NCI-H2107 treated with DMSO at 0.1 percent for 48 hours (cell line): ENCODE results near the gene SNX19.
"Not testable (repeated sequence)": the region's sequence is repeated elsewhere in the genome, so short reads cannot be mapped to it uniquely, and the experiment has no call there.

Experiments
- DNase-seq: peaks from one replicate; lab custom pipeline; 2025; ENCODE audit not compliant: unreplicated experiment; lab: John Stamatoyannopoulos, UW

Gene SNX19

DNA sequence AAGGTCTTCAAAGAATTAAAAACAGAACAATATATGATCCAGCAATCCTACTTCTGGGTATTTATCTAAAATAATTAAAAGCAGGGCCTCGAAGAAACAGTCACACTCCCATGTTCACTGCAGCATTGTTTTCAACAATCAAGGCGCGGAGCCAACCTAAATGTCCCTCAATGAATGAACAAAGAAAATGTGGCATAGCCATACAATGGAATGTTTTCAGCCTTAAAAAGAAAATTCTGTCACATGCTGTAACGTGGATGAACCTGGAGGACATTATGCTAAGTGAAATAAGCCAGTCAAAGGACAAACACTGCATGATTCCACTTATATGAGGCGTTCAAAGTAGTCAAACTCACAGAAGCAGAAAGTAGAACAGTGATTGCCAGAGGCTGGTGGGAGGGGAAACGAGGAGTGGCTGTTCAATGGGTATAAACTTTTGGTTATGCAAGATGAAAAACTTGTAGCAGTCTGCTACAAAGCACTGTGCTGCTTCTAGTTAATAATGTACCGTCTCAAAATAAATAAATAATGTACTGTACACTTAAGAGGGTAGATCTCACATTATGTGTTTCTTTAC is 41.2 kb downstream of the SNX19 start:
- no peak for DNase-seq

DNA sequence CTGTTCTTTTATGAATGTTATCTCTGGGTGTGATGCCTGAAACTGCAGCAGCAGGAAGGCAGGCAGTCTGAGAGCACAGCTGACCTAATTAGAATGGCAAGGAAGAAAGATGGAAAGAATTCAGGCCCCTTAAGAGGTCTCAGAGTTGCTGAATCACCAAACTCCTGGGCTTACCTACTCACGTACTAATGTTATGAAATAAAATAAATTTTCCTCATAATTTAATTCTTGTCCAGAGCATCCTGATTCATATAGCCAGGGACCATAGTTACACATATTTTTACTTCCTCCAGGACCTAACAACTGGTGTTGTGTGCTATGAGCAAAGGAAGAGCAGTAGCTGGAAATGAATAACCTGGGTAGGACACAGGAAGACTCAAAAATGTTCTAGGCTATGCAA is 41.9 kb downstream of the SNX19 start:
- DNase-seq: no peak

DNA sequence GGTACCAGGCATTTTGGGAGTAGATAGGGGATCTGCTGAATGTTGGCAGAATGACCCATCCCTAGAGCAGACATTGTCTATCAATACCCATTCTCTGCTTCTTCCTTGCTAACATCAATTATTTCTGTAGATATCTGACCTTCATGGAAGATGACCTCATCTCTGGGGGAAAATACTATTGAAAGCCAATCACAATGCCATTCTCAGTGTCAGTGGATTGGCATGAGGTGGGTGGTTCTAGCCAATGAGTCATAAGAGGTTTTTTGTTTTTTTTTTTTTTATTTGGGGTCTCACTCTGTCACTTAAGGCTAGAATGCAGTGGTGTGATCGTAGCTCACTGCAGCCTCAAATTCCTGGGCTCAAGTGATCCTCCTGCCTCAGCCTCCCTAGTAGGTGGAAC is 42.5 kb downstream of the SNX19 start:
- DNase-seq: no peak

DNA sequence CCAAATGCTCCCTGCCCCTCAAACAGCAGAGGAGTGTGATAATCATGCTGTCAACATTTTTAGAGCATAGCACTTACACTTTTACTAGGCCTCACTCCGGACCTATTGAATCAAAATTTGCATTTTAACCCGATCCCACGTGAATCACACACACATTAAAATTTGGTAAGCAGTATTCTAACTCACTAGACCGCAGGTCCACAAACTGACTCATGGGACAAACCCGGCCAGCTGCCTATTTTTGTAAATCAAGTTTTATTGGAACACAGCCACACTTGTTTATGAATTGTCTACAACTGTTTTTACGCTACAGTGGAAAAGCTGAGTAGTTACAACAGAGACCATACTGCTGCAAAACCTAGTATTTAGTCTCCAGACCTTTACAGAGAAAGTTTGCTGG is 43.3 kb downstream of the SNX19 start:
- no peak for DNase-seq

DNA sequence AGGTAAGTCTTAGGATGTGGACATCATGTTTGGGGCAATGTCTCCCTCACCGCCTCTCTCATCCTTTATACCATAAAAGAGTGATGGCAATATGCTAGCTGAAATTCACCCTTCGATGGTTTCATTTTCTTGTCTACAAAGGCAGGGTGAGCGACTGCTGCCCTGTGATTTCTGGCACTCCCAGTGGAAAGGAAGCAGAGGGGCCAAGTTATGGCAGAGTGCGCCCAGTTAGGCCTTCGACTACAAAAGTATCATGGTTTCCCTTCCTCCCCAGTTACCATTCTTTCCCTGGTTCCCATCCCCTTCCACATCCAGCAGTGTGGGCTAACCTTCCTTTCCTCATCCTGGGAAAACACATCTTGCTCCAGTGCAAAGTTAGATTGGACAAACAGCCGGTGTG is 43.8 kb downstream of the SNX19 start:
- DNase-seq: no peak

DNA sequence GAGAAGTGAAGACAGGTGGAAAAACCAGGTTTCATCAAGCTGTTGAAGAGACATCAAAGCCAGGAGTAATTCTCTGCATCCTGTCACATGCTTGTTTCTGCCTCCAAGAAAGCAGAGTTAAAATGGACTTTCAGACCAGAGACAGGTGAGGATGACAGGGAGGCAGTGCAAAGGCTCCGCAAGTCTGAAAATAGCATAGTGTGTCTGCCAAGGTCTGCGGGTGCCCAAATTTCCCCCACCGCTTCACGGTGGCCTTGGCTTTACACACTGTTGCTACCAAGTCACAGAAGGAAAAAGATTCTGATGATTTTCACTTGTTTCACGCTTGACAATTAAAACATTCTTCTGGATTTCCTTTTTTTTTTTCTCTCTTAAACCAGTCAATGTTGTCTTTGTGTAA is 44.2 kb downstream of the SNX19 start:
- no peak for DNase-seq

DNA sequence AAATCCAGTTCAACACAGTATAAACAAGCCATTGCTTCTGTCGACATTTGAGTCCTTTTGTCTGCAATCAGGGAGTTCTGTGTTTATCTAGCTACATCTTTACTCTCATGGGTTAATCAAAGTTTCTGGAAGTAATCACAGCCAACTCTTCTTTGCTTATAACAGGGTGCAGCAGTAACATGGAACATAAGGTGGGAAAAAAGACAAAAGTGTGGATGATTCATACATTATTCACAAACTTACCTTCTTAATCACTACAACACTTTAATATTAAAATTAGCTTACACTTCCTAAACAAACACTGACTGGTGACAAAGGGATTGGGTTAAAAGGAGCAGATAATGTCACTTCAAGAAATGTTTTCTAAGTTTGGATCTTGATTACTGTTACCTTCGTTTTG is 44.7 kb downstream of the SNX19 start:
- DNase-seq: no peak

DNA sequence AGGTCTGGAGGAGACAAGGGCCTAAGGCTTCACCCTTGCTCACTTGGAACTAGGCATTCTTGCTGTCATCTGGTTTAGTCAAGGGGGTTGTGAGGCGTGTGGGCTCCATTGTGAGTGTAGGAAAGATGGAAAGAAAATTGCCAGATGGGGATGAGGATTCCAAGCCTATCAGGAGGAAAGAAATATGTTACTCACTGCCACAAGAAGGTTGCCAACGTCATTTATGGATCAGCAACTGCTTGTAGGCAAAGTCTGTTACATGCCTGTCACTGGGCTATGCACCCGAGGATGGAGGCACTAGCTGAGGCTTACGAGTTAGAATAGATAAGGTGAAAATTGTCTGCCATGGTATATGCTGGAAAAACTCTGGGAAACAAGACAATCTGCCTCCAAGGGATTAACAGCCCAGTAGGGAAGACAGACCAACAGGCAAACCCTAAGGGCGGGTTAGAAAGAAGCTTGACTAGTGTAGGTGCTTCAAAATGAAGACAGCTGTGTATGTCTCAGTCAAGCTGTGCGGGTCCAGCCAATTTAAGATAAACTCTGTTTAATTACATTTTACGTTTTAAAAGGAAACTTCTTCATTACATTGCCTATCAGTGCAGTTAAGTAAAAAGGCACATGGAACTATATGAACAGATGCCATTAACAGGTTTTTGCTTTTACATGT is 47.4 kb downstream of the SNX19 start:
- no peak for DNase-seq

DNA sequence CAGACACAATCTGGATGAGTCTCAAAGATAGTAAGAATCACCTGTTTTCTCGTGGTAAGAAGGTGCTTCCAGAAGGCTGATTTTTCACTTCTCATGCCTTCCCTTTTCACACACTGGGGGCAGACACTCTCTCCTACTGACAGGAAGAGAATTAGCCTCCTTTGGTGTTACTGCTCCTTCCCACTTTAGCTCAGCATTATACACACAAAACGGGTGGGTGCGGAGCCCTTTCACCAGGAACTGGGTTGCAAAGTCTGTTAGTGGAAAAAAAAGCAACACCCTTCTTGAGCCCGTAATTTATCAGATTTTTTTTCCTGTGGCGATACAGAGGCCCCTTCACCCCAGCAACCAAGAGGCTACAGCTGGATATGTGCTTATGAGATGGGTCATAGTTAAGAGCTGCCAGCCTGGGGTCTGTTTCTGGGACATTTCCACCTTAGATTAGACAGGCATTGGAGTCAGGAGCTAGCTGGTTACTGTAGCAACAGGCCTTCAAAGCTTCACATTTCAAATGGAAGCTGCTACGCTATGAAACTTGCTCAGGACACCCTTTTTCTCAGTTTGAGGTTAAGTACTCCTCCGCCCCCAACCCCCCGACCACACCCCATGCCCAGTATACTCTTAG is 48.1 kb downstream of the SNX19 start:
- DNase-seq: no peak

DNA sequence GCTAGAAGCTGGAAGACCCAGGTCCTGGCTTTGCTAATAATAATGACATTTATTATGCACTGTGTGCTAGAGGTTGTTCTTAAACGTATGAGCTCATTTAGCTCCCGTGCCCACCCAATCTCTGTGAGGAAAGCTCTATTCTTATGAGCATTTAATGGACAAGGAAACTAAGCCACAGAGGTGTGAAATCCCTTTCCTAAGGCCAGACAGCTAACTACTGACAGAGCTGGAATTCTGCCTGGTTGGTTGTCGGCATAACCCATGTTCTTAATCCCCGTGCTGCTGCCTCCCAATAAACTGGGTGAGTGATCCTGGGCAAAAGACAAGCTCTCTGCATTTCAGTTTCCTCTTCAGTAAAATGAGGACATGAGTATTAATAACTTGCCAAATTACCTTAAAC is 49.4 kb downstream of the SNX19 start:
- DNase-seq: no peak

DNA sequence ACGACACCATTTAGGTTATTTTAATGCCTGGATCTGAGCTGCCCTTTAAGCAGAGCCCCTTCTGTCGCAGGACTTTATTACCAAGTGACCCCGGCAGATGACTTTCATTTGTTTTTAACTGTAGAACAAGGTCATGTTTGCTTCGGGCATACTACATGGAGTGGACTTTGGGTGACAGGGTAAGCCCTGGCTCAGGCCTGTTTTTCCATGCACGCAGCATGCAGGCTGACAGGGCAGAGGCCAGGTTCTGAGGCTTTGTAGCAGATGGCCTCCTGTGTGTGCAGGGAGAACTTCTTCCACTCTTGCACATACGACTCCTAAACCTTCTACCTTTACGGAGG is 50.5 kb downstream of the SNX19 start:
- no peak for DNase-seq

DNA sequence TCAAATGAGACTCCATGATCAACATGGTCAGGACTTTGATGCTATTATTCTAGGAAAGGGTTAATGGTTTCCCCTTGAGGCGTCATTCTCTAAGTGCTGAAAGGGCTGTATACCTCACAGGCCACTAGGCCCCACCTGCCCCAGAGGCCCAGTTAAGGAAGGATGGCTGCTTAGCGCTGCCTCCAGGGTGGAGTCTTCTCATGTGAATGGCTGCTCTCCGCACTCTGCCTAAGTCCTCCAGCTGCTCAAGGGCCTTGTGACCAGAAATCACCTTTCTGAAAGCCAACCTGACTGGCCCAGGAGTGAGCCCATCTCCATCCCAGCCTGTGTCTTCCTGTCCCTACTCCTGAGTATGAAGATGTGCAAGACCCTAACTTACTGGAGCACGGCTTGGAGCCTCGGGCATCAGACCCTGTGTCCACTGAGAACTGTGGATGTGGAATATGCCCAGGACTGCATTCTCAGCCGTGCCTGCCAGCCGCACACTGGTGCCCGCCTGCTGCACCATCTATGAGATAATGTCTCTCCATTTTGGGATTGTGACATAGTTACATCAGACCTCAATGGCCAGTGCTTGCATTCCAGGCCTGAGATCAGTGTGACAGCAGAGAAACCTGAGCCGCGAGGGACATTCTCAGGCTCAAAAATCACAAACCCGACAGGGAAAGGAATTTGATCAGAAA is 51.0 kb downstream of the SNX19 start:
- DNase-seq: no peak

DNA sequence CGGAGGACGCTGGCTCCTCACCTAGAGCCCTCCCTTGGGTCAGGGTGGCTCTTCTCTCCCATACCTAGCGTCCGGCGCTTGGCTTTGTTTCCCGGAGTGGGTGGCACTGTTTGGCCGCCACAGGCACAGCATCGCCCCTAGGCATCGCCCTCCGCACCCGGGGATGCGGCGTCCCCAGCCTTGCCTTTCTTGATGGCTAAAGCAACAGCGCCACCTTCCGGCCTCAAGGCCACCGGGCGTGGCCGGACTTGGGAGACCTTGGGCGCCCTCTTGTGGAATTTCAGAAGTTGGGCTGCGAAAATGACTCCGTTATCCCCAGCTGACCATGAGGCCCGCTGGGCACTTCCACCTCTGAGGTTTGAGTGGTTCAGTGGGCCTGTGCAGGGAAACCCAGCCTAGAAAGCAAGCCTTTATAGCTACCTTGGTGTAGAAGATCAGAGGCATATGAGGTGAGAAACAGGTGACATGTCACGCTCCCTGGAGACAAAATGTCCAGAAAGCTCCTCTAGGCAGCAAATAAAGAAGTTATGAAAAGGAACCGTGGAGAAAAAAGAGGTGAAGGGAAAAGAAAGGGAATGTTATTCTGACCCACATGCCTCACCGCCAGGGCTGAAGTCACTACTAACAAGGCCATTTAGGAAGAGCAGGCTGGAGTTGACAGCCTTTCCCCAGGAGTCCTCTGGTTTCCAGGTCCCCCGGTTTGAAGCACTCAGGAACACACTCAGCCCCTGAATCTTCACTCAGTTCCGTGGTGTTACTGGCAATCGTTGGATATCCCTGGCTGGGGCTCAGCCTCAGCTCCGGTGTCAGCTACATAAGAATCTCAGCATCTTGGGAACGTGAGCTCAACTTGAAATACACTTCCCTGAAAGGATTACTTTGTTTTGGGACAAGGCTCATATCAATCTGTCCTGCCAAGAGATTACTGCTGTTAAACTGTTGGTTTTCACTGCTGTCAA is 54.1 kb downstream of the SNX19 start:
- DNase-seq: peak; percentile 47

DNA sequence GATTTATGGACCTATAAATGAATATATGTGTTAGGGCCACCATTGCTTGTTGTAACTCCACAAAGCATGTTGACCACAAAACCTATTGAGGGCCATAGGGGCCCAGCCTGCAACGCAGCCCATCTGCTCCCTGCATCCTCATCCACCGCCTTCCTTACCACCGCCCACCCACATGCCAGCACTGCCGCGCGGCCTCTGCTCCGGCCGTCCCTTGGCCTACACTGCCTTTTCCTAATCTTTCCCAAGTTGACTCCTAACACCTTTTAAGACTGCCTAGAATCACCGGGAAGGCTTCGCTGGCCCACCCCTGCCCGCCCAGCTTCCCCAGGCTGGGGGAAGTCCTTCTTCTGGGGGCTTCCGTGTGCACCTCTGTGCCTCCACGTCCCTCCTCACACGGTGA is 55.0 kb downstream of the SNX19 start:
- DNase-seq: no peak

DNA sequence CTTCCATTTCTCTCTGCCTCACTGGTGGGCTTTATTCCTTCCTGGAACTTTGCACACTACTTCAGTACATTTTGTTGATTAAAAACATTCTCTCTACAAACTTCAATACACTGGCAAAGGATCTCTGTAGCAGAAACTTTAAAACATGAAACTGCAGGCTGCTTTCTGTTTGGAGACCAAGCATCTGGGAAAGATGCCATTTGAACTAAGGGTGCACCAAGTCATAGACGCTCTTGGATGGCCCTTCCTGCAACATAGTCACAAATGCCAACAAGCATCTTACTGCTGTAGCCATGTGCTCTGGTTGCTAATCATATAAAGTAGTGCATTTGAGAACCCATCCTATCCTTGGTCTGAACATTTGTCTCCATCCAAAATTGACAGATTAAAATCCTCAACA is 56.4 kb downstream of the SNX19 start:
- DNase-seq: no peak

DNA sequence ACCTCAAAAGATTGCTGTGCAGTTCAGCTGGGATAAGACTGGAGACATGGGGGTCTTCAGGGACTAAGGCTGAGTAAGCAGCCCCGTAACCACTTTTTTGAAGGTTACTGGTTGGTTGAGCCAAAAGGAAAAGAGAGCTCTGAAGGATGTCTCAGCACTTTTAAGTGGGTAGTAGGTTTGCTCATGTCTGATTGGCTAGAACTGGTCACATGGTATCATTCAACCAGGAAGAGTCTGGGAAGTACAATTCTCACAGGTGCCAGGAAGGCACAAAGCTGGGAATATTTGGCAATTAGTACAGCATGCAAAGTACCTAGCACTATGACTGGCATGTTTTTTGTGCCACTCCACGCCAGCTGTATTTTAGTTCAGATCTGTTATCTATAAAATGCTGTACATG is 58.1 kb downstream of the SNX19 start:
- no peak for DNase-seq

DNA sequence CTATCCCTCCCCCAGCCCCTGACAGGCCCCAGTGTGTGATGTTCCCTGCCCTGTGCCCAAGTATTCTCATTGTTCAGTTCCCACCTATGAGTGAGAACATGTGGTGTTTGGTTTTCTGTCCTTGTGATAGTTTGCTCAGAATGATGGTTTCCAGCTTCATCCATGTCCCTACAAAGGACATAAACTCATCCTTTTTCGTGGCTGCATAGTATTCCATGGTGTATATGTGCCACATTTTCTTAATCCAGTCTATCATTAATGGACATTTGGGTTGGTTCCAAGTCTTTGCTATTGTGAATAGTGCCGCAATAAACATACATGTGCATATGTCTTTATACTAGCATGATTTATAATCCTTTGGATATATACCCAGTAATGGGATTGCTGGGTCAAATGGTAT is 60.6 kb downstream of the SNX19 start:
- DNase-seq: not testable (repeated sequence)

DNA sequence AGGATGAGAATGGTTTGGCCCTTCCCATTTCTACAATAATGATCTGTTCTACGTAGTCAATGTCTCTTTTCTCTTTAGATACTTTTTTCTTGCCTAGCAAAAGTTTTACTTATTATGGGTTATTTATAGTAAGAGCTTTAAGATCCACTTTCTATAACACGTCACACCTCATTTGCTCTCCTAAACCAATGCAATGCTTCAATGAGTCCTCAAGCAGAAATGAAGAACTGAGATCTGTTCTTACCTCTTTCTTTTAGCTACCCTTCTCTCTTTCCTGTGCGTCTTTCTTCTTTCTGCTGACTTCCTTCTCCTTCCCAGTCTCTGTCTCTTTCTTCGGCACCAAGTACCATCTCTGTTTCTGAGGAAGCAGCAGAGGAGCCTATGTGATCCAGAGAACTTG is 61.8 kb downstream of the SNX19 start:
- no peak for DNase-seq

DNA sequence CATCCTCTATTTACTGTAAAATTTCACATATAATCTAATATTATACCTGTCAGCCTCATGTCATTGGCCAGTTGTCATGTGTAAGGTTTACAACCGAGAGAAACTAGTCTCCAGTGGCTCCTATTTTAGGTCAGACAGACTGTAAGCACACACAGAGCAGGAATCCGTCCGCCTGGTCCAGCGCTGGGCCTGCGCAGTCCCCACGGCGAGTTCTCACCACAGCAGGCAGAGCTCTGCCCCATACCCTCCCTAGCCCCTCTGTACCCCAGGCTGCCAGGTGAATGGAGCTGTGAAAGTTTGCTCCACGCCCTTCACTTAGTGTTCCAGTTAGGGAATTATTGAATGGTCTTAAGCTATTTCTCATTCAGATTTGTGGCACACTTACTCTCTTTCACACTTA is 63.7 kb downstream of the SNX19 start:
- DNase-seq: no peak

DNA sequence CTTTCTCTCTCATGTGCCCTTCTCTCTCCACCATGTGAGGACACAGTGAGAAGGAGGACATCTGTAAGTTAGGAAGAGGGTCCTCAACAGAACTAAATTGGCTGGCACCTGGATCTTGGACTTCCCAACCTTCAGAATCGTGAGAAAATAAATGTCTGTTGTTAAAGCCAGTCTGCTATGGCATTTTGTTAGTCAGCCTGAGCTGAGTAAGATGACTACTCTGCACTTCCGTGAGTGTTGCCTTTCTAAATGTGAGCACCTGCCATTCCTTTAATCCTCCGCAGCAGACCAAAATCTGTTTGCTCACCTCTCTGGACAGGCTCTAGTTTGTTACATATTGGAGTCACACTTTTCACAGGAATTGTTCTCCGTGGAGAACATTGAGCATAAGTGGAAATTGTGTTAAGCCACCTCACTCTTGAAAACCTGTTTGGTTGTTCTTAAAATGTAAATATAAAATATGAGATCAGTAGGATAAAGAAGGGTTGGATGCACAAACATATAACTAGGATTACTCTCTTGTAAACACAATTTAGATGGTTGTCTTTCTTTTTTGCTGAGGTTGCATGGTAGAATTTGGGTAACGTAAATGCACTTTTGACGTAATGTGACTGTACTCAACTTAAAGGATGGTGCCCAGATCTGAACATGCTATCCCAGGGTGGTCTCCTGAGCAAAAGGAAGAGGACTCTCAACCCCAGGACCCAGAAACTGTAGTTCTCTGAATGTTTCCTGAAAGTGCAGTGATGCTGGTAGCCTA is 65.9 kb downstream of the SNX19 start:
- no peak for DNase-seq

DNA sequence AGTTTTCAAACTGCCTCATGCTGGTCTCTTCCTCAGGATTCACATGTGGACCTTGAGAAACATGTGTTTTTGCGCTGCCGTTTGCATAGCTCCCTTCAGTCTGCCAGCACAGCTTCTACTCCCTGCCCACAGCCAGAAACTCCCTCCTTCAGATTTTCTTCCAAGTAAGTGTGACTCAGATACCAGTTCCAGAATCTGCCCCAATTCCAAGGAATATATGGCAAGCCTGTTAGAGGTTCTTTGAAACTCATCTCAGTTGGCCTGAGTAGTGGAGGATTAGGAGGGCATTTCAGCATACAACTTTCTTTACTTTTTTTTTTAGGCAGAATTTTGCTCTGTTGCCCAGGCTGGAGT is 67.1 kb downstream of the SNX19 start:
- DNase-seq: no peak
